GM12874 (cell line): Measurements from ENCODE around the gene ELMO1.

ENCODE experiments used
- TF ChIP-seq, protein P1 (sequence below): IDR thresholded peaks from 2 replicates; pipeline ENCODE4 v1.5.1; 2011; ENCODE audit warnings: low read depth, mild to moderate bottlenecking, control low read depth, low read length, moderate library complexity; ENCODE audit not compliant: insufficient read depth

The ELMO1 gene

DNA sequence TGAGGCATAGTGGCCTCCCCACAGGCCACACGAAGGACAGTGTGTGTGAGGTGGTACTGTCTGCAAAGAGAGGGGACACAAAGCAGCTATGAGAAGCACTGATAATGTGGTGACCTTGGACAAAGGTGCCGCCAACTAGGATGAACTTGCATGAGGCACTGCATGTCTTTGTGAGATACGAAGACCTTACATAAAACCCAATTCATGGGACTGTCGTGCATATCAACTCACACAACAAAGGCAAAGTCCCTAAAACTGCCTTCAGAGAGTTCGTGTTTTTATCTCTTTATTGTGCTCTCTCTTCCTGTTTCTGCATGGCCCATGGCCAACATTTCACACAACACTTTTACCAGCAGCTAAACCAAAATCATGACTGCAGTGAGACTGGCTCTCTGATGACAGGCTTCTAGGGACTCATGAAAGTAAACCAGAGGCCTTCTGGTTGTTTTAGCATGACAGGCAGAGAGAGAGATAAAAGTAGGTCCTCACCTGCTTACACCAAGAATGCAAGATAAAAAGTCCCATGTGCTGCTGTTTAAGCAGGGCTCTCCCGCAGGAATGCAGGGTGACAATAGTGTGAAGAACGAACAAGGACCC is 347.8 kb downstream of the ELMO1 start:
- TF ChIP-seq, protein P1, sequence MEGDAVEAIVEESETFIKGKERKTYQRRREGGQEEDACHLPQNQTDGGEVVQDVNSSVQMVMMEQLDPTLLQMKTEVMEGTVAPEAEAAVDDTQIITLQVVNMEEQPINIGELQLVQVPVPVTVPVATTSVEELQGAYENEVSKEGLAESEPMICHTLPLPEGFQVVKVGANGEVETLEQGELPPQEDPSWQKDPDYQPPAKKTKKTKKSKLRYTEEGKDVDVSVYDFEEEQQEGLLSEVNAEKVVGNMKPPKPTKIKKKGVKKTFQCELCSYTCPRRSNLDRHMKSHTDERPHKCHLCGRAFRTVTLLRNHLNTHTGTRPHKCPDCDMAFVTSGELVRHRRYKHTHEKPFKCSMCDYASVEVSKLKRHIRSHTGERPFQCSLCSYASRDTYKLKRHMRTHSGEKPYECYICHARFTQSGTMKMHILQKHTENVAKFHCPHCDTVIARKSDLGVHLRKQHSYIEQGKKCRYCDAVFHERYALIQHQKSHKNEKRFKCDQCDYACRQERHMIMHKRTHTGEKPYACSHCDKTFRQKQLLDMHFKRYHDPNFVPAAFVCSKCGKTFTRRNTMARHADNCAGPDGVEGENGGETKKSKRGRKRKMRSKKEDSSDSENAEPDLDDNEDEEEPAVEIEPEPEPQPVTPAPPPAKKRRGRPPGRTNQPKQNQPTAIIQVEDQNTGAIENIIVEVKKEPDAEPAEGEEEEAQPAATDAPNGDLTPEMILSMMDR = no peak

DNA sequence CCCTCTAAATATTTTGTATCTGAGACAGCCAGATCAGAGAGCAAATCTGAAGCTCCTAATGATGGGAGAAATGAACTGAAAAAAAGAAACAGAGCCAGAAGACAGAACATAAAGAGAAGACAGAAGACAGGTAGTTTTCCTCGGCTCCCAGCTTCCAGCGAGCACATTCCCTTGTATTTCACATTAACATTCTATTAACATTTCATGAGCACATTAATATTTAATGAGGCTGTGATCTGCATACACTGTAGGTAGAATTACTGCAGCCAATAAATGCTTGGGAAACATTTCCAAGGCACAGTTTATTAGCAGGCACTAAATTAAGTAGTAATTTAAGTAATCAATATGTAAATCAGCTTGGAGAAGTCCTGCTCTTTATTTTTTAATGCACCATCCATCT is 349.9 kb downstream of the ELMO1 start:
- TF ChIP-seq, protein P1 = no peak

DNA sequence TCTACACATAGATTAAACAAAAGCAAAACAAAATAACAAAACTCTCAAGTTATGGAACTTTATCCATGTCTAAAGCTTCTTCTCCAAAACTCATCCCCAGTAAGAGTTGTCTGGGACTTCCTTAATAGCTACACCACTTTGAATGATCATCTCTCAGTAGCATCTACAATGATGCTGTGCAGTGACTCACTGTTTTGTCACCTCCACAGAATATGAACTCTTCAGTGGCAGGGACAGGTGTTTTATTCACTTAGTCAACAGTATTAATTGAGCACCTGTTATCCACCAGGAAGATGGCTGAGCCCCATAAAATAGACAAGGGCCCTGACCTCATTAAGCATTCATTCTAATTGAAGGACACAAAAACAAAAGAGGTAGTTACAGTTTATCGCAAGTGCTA is 350.7 kb downstream of the ELMO1 start:
- TF ChIP-seq, protein P1 = no peak

DNA sequence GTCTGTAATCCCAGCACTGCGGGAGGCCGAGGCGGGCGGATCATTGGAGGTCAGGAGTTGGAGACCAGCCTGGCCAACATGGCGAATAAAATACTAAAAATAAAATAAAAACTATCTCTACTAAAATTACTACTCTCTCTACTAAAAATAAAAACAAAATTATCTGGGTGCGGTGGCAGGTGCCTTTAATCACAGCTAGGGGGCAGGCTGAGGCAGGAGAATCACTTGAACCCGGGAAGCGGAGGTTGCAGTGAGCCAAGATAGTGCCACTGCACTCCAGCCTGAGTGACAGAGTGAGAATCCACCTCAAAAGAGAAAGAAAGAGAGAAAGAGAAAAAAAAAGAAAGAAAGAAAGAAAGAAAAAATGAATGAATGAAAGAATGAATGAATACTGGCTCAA is 351.4 kb downstream of the ELMO1 start:
- TF ChIP-seq, protein P1 = 0 out of 2 replicates have a peak, but pooled peaks have one; percentile 1

DNA sequence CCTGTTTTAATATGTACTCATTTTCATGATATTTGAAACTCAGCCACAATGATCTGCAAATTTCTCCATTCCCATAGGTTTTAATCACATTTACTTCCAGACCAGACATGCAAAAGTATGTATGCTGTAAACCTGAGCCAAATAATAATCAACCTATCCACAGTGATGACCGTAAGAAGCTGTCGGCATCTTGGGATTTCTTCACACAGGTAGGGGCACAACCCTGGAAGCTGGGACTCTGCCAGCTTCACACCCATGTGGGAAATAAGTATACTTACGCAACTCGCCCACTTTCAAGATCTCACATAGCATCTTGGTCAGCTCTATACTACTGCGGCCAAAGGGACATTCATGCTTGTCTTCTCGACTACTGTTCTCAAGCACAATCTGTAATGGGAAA is 352.3 kb downstream of the ELMO1 start:
- TF ChIP-seq, protein P1 = no peak

DNA sequence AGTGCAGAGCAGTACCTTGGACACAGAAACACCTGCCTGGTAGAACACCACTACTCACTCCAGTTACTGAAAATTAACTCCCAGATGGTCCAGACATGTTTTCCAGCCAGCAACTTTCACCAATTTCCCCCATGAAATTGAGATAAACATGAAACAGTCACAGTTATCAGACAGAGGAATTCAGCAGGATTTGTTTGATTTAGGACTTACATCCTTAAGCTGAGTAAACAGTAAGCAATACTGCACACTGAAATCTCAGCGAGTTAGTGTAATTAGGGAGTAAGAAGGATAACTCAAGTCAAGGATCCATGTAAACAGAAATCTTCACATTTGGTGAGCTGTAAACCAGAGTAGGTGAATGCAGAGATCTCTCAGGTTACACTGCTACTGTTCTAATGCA is 353.5 kb downstream of the ELMO1 start:
- TF ChIP-seq, protein P1 = no peak

DNA sequence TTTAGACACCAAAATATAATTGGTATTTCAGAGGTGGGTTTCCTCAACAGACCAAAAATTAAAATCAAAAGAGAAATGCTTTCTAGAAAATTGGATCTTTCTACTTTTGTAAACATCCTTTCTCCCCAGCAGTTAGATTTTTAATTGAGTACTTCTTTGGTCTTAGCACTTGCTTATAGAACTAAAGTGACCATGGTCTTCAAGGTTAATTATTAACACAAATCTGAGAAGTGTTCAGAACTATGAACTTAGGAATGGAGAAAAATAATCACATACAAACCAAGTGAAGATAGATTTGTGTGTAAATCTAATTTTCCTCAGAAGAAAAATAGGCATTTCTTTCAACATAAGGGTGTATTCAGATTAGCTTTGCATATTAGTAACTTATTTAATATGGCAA is 355.4 kb downstream of the ELMO1 start:
- TF ChIP-seq, protein P1 = no peak
